GM21360 (cell line): ENCODE measurements around the gene MKI67.

ENCODE experiments used
- ATAC-seq: cut with Tn5 transposase; IDR thresholded peaks from one replicate; pipeline ENCODE4 v1.9.1; 2021; ENCODE audit warnings: mild to moderate bottlenecking, moderate library complexity; ENCODE audit not compliant: unreplicated experiment

Gene MKI67

DNA sequence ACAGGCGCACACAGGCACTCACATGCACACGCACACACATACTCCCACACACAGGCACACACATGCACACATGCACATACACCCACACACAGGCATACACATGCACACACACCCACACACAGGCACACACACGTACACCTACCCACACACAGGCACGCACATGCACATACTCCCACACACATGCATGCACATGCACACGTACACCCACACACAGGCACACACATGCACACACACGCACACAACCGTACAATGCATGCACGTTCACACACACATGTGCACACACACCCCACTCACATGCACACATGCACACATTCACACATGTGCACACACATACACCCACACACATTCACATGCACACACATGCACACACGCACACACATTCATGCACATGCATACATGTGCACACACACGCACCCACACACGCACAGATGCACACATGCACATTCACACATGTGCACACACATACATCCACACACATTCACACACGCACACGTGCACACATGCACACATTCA lies 59.3 kb downstream of the MKI67 start:
- no peak for ATAC-seq

- ATAC-seq = no peak
These were observed 60.2 kb downstream of the MKI67 start for GRCh38 chr10:128065881-128066534.

DNA sequence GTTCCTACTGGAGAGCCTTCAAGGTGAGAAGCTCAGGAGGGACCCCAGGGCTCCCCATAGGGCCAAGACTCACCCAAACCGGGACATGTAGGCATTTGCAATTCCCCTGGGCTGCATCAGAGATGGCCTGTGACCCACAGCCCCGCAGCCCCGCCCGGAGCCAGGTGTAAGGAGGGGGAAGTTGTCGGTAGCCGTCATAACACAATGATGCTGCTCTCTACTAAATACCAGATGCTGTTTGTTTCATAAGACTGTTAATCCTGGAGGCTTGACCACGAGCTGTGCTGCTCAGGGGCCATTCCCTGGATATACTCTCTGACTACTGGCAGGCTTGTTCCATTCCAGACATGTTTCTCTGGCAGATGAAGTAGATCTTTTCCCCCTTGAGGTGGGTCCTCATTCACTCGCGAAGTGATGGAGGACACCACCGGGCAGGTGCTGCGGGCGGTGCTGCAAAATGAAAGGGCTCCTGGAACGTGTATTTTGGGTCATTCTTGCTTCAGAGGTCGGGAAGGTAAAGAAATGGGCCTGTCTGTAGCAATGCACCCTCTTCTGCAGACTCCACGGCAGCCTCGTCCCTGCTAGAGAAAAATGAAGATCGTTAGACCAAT lies 61.1 kb downstream of the MKI67 start:
- ATAC-seq = no peak

GRCh38 chr10:128064108-128064969 lies 61.9 kb downstream of the MKI67 start:
- peak; percentile 56 for ATAC-seq

DNA sequence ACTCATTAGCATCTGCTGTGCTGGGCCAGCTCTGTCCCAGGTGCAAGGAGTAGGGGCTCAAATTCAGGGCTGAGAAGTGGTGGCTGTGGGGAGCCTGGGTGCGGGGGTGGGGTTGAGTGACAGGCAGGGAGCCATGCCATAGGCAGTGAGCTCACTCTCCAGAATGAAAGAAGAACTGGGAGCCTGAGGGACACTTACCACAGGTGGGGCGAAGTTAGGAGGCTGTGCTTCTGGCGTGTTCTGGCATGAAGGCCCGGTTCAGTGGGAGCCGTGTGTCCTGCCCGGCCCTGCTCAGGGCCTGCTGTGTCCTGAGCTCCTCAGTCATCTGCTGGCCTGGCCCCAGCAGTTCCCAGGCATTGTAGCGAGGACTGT lies 62.5 kb downstream of the MKI67 start:
- peak; percentile 31 for ATAC-seq

DNA sequence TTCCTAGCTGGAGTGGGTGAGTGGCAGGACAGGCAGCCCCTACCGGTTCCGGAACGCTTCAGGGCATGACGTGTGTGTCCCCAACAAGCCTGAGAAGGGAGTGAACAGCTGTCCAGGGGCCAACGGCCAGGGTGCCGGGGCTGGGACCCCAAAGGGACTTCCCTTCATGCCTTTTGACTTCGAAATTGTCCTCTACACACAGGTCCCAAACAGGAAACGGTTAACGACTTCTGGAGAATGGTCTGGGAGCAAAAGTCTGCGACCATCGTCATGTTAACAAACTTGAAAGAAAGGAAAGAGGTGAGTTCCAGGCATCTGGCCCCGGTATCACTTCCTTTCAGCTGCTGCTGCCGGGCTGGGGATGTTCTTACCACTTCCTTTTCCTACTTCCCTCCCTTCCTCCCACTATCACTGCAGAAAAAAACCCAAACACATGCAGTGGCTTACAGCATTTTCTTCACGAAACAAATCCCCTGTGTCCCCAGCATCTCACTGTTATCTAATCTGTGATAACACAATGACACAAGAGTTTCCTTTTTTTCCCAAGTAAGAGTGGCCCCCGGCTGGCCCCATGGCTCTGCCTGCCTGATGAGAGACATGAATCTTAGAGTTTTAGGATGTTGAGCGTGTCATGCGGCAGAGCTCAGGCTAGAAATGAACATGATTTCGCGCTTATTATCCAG lies 63.2 kb downstream of the MKI67 start:
- peak; percentile 41 for ATAC-seq

- ATAC-seq = no peak
These were observed 63.8 kb downstream of the MKI67 start for GRCh38 chr10:128062331-128062880.

- no peak for ATAC-seq
These were observed 64.6 kb downstream of the MKI67 start for GRCh38 chr10:128061306-128062300.

GRCh38 chr10:128060341-128061250 lies 65.6 kb downstream of the MKI67 start:
- no peak for ATAC-seq

DNA sequence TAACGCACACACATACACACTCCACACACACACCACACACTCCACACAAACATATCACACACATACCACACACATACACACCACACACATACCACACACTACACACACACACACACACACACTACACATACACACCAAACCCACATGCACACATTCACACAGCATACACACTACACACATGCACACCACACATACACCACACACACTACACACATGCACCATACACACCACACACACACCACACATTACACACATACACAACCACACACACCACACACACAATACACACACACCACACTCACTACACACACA lies 66.3 kb downstream of the MKI67 start:
- no peak for ATAC-seq

DNA sequence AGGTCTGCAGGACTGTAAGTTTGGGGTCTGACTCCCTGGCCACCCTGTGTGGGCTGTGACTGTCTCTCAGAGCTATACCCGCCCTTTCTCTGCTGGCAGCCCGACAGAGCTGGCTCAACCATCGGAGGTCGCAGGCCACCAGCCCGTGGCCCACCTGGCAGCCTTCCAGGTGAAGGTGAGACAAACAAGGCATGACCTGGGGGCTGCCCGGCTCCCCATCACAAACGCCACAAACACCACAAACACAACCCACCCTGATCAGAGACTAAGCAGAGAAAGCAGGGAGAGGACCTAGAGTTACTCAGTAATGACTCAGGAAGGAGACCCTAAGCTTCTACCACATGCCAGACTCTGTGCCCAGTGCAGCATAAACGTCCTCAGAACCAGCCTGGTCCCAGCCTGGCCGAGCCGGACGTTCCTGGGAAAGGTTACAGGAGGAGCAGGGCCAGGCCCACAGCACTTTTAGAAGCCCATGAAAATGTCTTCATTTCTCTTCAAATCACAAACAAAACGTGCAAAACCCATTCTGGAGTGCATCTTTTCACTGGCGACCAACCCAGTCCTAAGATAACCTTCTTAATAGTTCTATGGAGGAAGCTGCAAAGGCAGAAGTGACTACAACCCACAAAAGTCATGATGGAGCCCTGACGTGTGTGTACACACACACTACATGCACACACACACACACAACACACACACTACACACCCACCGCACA lies 66.8 kb downstream of the MKI67 start:
- ATAC-seq = no peak

GRCh38 chr10:128058750-128059134 lies 67.5 kb downstream of the MKI67 start:
- ATAC-seq = no peak

DNA sequence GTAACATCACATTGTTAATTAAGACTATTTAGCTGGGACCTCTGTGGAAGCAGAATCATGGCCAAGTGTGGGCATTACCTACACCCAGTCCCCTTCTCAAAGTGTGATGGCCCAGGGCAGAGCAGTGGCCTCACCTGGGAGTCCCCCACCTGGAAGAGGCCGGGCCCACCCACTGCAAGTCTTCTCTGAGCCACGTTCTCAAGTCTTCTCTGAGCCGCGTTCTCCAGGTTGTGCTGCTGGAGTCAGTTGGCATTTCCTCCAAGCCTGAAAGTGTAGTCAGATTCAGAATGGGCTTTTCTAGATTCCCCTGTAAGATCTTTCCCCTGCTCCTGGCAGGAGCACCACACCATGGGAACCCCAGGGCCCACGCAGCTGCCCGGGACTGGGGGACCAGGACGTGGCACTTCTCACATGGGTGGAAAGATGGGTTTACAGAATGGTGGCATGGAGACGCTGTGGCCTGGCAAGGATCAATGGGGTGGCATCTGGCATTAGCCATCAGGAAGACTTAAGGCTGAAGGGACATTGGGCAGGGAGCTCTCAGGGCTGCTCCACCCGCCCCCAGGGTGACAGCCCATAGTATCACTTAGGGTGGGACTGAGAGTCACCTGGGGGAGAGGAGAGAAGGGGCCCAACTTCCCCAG lies 68.0 kb downstream of the MKI67 start:
- no peak for ATAC-seq

- no peak for ATAC-seq
These were observed 69.7 kb downstream of the MKI67 start for GRCh38 chr10:128056303-128057050.

DNA sequence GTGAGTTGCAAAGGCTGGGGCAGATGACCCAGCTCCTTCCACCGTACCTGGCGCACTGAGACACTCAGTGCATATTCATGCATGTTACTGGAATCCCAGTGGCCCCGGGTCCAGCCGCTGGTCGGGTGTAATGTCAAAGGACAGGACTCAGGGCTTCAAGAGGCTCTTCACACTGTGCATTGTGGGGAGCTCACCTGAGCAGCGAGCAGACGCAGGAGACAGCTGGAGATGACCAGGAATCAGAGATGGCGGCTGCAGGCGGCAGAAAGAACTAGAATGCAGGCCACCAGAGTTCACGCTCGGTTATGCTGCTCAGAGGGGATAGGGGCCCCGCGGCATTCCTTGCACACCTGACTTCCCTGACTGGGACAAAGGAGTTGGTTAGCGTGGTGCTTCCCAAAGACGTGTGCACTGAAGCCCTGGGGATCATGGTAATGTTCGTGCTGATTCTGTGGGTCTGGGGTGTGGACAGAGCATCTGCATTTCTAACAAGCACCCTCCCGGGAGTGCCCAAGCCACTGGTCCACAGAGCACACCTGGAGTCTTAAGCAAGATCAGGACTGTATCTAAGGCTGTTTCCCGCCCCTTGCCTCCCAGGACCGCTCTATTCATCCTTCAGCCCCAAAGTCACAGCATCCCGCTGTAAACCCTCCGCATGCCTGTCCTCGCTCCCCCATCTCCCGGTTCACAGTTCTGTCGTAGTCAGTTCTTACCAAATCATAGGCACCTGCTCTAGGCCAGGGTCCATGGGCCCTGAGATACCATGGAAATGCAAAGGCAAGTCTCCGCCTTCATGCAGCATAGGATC lies 71.0 kb downstream of the MKI67 start:
- no peak for ATAC-seq
